K562 (cell line): Measurements from ENCODE around the gene UBE2R2. TPM values are rescaled to one million over a fixed set of nuclear protein-coding genes. Genes with fewer than 3 reads are reported as not detected.

Source experiments
- ATAC-seq: fragments of 200-7000 bp; cut with Tn5 transposase; 3 replicates; pipeline ENCODE4 v1.9.1; 2020; ENCODE audit warnings: moderate library complexity
- BruUV-seq: library from RNA; stranded (reverse); fragments of 400-500 nt; replicated peaks from 2 replicates; lab custom pipeline; 2021; lab: Mats Ljungman, UMichigan
- CTCF ChIA-PET: fragments of 300-600 bp; formaldehyde crosslinking; extraction: SDS; loops from one replicate; lab custom pipeline; 2021; ENCODE audit warnings: low intra/inter-chr PET ratio; lab: Yijun Ruan, JAX
- POLR2A ChIA-PET: fragments of 300-600, 350-650 bp; sonication (Branson Sonifier 250); formaldehyde crosslinking; extraction: SDS; loops from one replicate; lab custom pipeline; 2021; ENCODE audit warnings: antibody characterized with exemption, inconsistent platforms; lab: Yijun Ruan, JAX
- DNase-seq, 4 experiments: peaks; one replicate each; pipeline versions ENCODE4 v3.0.0 to v3.0.0-alpha.2; 2011 to 2018; ENCODE audit warnings: low spot score in 3 of 4, mixed read lengths in 3 of 4; ENCODE audit errors: extremely low read depth in 1 of 4
- FAIRE-seq: peaks from 2 replicates; lab custom pipeline; 2011; peaks lifted over from hg19 to GRCh38; lab: Jason Lieb, UNC
- H2AFZ ChIP-seq: 2 replicates; pipeline ENCODE4 v1.6.0; 2011; ENCODE audit warnings: low read depth, low read length, control low read depth, inconsistent platforms
- H3K27ac ChIP-seq: fragments of 200-600 bp; 3 replicates; pipeline ENCODE4 v1.8.0; 2011; ENCODE audit warnings: low read depth, mild to moderate bottlenecking, control low read depth, inconsistent platforms, low read length, moderate library complexity, mixed read lengths; ENCODE audit errors: extremely low read depth
- H3K27me3 ChIP-seq, 2 experiments: fragments of 300-600 bp in 1 of 2; 2 replicates in 1 of 2; 3 replicates in 1 of 2; pipeline versions ENCODE4 v1.6.0 to v1.8.0; 2011; ENCODE audit warnings: inconsistent platforms in 2 of 2, low read length in 2 of 2, mild to moderate bottlenecking in 1 of 2, mixed read lengths in 1 of 2, moderate library complexity in 1 of 2; ENCODE audit not compliant: control insufficient read depth in 2 of 2, insufficient read depth in 2 of 2
- H3K36me3 ChIP-seq: fragments of 300-600 bp; 3 replicates; pipeline ENCODE4 v1.8.0; 2011; ENCODE audit warnings: mild to moderate bottlenecking, low read length, inconsistent platforms; ENCODE audit not compliant: control insufficient read depth, insufficient read depth
- H3K4me1 ChIP-seq, 2 experiments: fragments of 200-600 bp in 1 of 2; replicated peaks in 1 of 2; 2 replicates in 1 of 2; 3 replicates in 1 of 2; pipeline versions ENCODE4 v1.5.1 to v1.8.0; 2011; ENCODE audit warnings: inconsistent platforms in 2 of 2, low read length in 2 of 2, mild to moderate bottlenecking in 1 of 2, mixed read lengths in 1 of 2, moderate library complexity in 1 of 2; ENCODE audit not compliant: control insufficient read depth in 2 of 2, insufficient read depth in 2 of 2
- H3K4me2 ChIP-seq: 2 replicates; pipeline ENCODE4 v1.6.1; 2011; ENCODE audit warnings: low read length, control low read depth, inconsistent platforms, mixed read lengths; ENCODE audit not compliant: insufficient read depth
- H3K4me3 ChIP-seq: fragments of 200-600 bp; sonication (generic), shearing (Covaris generic); 2 replicates; pipeline ENCODE4 v1.5.1; 2016; ENCODE audit warnings: control low read depth, inconsistent platforms
- H3K79me2 ChIP-seq: fragments of 200-600 bp; 3 replicates; pipeline ENCODE4 v1.8.0; 2011; ENCODE audit warnings: low read length, inconsistent platforms; ENCODE audit not compliant: control insufficient read depth, insufficient read depth
- H3K9ac ChIP-seq, 2 experiments: 2 replicates each; pipeline versions ENCODE4 v1.6.0 to v1.6.1; 2011; ENCODE audit warnings: low read depth in 2 of 2, low read length in 2 of 2, control low read depth in 1 of 2, inconsistent platforms in 1 of 2, mild to moderate bottlenecking in 1 of 2, mixed read lengths in 1 of 2; ENCODE audit not compliant: insufficient read depth in 1 of 2
- H3K9me1 ChIP-seq: one replicate; pipeline ENCODE4 v1.6.0; 2011; ENCODE audit warnings: inconsistent platforms, mild to moderate bottlenecking, low read length, moderate library complexity; ENCODE audit not compliant: control insufficient read depth, insufficient read depth
- H3K9me3 ChIP-seq: replicated peaks from 2 replicates; pipeline ENCODE4 v1.5.1; 2011; ENCODE audit warnings: low read depth, low read length, inconsistent platforms; ENCODE audit not compliant: control insufficient read depth, insufficient read depth
- H4K20me1 ChIP-seq: replicated peaks from 2 replicates; pipeline ENCODE4 v1.6.1; 2011; ENCODE audit warnings: low read length, inconsistent platforms, mixed read lengths; ENCODE audit not compliant: control insufficient read depth, insufficient read depth
- IFI16 ChIP-seq: fragments of 250-450 bp; sonication (Bioruptor Pico); IDR thresholded peaks from 2 replicates; pipeline ENCODE4 v2.1.2; 2022; ENCODE audit warnings: mild to moderate bottlenecking, inconsistent platforms
- KLF13 ChIP-seq: fragments of 450-650 bp; IDR thresholded peaks from 2 replicates; pipeline ENCODE4 v1.6.1; 2016; ENCODE audit warnings: missing genetic modification characterization, low read depth, mild to moderate bottlenecking, missing compliant biosample characterization, moderate library complexity, borderline replicate concordance
- NCOA4 ChIP-seq: fragments of 450-650 bp; IDR thresholded peaks from 2 replicates; pipeline ENCODE4 v1.6.1; 2018; ENCODE audit warnings: mild to moderate bottlenecking; ENCODE audit not compliant: partially characterized antibody
- SNIP1 ChIP-seq: fragments of 450-650 bp; IDR thresholded peaks from 2 replicates; pipeline ENCODE4 v1.7.1; 2017; ENCODE audit warnings: low read depth, mild to moderate bottlenecking
- SOX6 ChIP-seq: fragments of 450-650 bp; IDR thresholded peaks from 2 replicates; pipeline ENCODE4 v1.6.1; 2014; ENCODE audit warnings: mild to moderate bottlenecking
- SRSF3 ChIP-seq: fragments of 200-400 bp; formaldehyde crosslinking; IDR thresholded peaks from 2 replicates; pipeline ENCODE4 v1.6.1; 2016; ENCODE audit warnings: mild to moderate bottlenecking, low read length, moderate library complexity; ENCODE audit not compliant: insufficient read depth
- ZBED1 ChIP-seq: IDR thresholded peaks from 2 replicates; pipeline ENCODE4 v1.6.1; 2014
- ZNF75A ChIP-seq: fragments of 450-650 bp; formaldehyde crosslinking; IDR thresholded peaks from 2 replicates; pipeline ENCODE4 v1.4.0; 2020; ENCODE audit warnings: mild to moderate bottlenecking
- WGBS: fragments of 100-300 bp; shearing (Covaris generic); methylation state at CpG from one replicate; pipeline ENCODE4 v1.1.6; 2016; ENCODE audit warnings: low coverage, mixed read lengths; ENCODE audit not compliant: insufficient coverage; ENCODE audit errors: missing lambda C conversion rate; 5-methylcytosine and 5-hydroxymethylcytosine counted together
- in situ Hi-C: fragments of 300-500 bp; cut with MboI; formaldehyde crosslinking; loops from 4 replicates; pipeline ENCODE4 v1.15.0; 2018; ENCODE audit warnings: inconsistent platforms, mixed read lengths
- intact Hi-C: fragments of 100-400 bp; cut with micrococcal nuclease; formaldehyde crosslinking; loops from 2 replicates; pipeline ENCODE4 v1.14.2; 2022
- polyA plus RNA-seq, 8 experiments: library from polyadenylated mRNA; depleted of rRNA in 4 of 8; stranded (reverse) in 5 of 8; unstranded in 3 of 8; fragments of >200 nt; fragmentation: Nextera tagmentation in 2 of 8; fragmentation: Illumina TruSeq in 1 of 8; extraction: Ambion mirVana in 2 of 8; extraction: Trizol in 1 of 8; gene quantifications; 2 replicates each; pipeline versions ENCODE4 v1.2.1 to v1.2.3, GENCODE V29; 2011 to 2014; ENCODE audit warnings: inconsistent platforms in 1 of 8, missing spikeins in 1 of 8
- total RNA-seq, 7 experiments: library from RNA; depleted of rRNA in 6 of 7; stranded (reverse); fragments of >200 nt in 6 of 7; fragmentation: Illumina TruSeq in 2 of 7; extraction: Trizol in 2 of 7; gene quantifications; 2 replicates each; pipeline versions ENCODE4 v1.2.1 to v1.2.3, GENCODE V29; 2011 to 2021; ENCODE audit warnings: low replicate concordance in 1 of 7
- TF ChIP-seq, protein P1 (sequence below): sonication (generic); formaldehyde crosslinking; IDR thresholded peaks from 2 replicates; pipeline ENCODE4 v1.9.0; 2022; ENCODE audit warnings: mild to moderate bottlenecking, missing genetic modification reagents
- TF ChIP-seq, protein P2 (sequence below): fragments of 250-450 bp; sonication (Bioruptor Pico); IDR thresholded peaks from 2 replicates; pipeline ENCODE4 v1.5.0; 2020; ENCODE audit warnings: mild to moderate bottlenecking, borderline replicate concordance
- TF ChIP-seq, protein P3 (sequence below), 2 experiments: fragments of 450-650 bp in 1 of 2; sonication (generic) in 1 of 2; formaldehyde crosslinking in 1 of 2; IDR thresholded peaks; 2 replicates each; pipeline versions ENCODE4 v1.7.1 to v1.9.0; 2016 to 2022; ENCODE audit warnings: inconsistent platforms in 1 of 2, mild to moderate bottlenecking in 1 of 2, missing genetic modification reagents in 1 of 2

Gene UBE2R2
- total and polyA plus RNA-seq, 9 of the 15 experiments (the other 6 are each of a cell fraction or from before 2014, with no cell fraction given) = 7.8 to 26.2 (median 11.8) TPM

DNA sequence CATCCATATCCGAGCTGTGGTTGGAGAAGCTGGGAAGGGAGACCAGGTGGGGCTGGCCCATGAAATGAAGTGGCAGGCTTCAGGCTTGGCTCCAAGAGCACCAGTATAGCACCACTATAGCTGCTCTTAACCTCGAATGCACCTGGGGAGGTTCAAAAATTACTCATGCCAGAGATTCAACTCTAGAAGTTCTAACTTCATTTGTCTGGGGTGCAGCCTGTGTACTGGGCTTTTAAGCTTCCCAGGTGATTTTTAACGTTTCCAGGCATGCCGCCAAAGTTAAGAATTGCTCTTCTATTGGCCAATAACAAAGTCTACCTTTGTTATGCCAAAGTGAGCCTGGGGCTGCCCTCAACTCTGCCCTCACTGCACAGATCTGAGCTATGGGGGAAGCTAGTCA lies 21.1 kb upstream of the UBE2R2 start:
- Histone ChIP-seq H3K4me2 (no peak overlapping the region), H3K4me3 (no peak overlapping the region), H3K27ac (no peak overlapping the region), H3K9ac (no peak overlapping the region), H3K27me3 (peaks cover 5 to 33% of the 10 kb centered on the region in 2 experiments; a peak in 4 of 5 replicates), H4K20me1 (no peaks in the 10 kb centered on the region), H3K9me1 (no peaks in the 10 kb centered on the region), H3K36me3 (no peaks in the 10 kb centered on the region), H3K79me2 (no peaks in the 10 kb centered on the region), H2AFZ (no peak overlapping the region), H3K9me3 (no peaks in the 10 kb centered on the region), H3K4me1 (peaks cover 0 to 7% of the 10 kb centered on the region in 2 experiments; a peak in 2 of 5 replicates)
- 9% methylated on average over 3 of the region's 4 CpGs for WGBS
- ChIA-PET POLR2A (interaction anchor here (0.6 to 1.5 kb wide), 4 partner anchors 9 to 64 kb away, joined by 3 read pairs; no protein-coding TSS in a partner anchor), CTCF (no interaction called here)
- in situ Hi-C loops (loop anchor here (5.0 kb wide), 1 partner anchor 184 kb away; no protein-coding TSS in a partner anchor), intact Hi-C loops (no loop called here)
- FAIRE-seq (no peak), DNase-seq (no peak), ATAC-seq (no peak)
- no TSS peak for BruUV-seq
- TF ChIP-seq KLF13 (tag) (no peak), NCOA4 (no peak), ZBED1 (no peak), SNIP1 (no peak), IFI16 (CRISPR knock-in tag) (no peak), ZNF75A (CRISPR knock-in tag) (no peak), SRSF3 (no peak), SOX6 (no peak)
- TF ChIP-seq, protein P1, sequence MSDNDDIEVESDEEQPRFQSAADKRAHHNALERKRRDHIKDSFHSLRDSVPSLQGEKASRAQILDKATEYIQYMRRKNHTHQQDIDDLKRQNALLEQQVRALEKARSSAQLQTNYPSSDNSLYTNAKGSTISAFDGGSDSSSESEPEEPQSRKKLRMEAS (CRISPR knock-in tag) = no peak
- TF ChIP-seq, protein P2, sequence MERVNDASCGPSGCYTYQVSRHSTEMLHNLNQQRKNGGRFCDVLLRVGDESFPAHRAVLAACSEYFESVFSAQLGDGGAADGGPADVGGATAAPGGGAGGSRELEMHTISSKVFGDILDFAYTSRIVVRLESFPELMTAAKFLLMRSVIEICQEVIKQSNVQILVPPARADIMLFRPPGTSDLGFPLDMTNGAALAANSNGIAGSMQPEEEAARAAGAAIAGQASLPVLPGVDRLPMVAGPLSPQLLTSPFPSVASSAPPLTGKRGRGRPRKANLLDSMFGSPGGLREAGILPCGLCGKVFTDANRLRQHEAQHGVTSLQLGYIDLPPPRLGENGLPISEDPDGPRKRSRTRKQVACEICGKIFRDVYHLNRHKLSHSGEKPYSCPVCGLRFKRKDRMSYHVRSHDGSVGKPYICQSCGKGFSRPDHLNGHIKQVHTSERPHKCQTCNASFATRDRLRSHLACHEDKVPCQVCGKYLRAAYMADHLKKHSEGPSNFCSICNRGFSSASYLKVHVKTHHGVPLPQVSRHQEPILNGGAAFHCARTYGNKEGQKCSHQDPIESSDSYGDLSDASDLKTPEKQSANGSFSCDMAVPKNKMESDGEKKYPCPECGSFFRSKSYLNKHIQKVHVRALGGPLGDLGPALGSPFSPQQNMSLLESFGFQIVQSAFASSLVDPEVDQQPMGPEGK = no peak
- TF ChIP-seq, protein P3, sequence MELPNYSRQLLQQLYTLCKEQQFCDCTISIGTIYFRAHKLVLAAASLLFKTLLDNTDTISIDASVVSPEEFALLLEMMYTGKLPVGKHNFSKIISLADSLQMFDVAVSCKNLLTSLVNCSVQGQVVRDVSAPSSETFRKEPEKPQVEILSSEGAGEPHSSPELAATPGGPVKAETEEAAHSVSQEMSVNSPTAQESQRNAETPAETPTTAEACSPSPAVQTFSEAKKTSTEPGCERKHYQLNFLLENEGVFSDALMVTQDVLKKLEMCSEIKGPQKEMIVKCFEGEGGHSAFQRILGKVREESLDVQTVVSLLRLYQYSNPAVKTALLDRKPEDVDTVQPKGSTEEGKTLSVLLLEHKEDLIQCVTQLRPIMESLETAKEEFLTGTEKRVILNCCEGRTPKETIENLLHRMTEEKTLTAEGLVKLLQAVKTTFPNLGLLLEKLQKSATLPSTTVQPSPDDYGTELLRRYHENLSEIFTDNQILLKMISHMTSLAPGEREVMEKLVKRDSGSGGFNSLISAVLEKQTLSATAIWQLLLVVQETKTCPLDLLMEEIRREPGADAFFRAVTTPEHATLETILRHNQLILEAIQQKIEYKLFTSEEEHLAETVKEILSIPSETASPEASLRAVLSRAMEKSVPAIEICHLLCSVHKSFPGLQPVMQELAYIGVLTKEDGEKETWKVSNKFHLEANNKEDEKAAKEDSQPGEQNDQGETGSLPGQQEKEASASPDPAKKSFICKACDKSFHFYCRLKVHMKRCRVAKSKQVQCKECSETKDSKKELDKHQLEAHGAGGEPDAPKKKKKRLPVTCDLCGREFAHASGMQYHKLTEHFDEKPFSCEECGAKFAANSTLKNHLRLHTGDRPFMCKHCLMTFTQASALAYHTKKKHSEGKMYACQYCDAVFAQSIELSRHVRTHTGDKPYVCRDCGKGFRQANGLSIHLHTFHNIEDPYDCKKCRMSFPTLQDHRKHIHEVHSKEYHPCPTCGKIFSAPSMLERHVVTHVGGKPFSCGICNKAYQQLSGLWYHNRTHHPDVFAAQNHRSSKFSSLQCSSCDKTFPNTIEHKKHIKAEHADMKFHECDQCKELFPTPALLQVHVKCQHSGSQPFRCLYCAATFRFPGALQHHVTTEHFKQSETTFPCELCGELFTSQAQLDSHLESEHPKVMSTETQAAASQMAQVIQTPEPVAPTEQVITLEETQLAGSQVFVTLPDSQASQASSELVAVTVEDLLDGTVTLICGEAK (IDR thresholded peaks at IDR 0.05) = no peak
- TF ChIP-seq, protein P3 (CRISPR knock-in tag; IDR thresholded peaks at IDR 0.05) = no peak
